HG03280 (cell line): ENCODE data around the gene MIGA1.

Experiments
- ATAC-seq: cut with Tn5 transposase; IDR thresholded peaks from one replicate; pipeline ENCODE4 v1.9.1; 2021; ENCODE audit warnings: mild to moderate bottlenecking, moderate library complexity; ENCODE audit not compliant: unreplicated experiment

Gene MIGA1

GRCh38 chr1:77846966-77847365 is 67.5 kb downstream of the MIGA1 start:
- no peak for ATAC-seq

- ATAC-seq = no peak
Measured at GRCh38 chr1:77847621-77848080, 68.2 kb downstream of the MIGA1 start.

- no peak for ATAC-seq
Measured at GRCh38 chr1:77850082-77850481, 70.6 kb downstream of the MIGA1 start.

- ATAC-seq = no peak
Measured at GRCh38 chr1:77857552-77857951, 78.1 kb downstream of the MIGA1 start.

GRCh38 chr1:77858725-77859124 is 79.3 kb downstream of the MIGA1 start:
- no peak for ATAC-seq

GRCh38 chr1:77859248-77859647 is 79.8 kb downstream of the MIGA1 start:
- ATAC-seq = no peak

- no peak for ATAC-seq
Measured at GRCh38 chr1:77866296-77866695, 86.8 kb downstream of the MIGA1 start.

- ATAC-seq = no peak
Measured at GRCh38 chr1:77872645-77873044, 93.2 kb downstream of the MIGA1 start.

GRCh38 chr1:77873461-77873860 is 94.0 kb downstream of the MIGA1 start:
- ATAC-seq = no peak

- ATAC-seq = no peak
Measured at GRCh38 chr1:77874804-77875445, 95.5 kb downstream of the MIGA1 start.

- ATAC-seq = no peak
Measured at GRCh38 chr1:77876884-77877283, 97.4 kb downstream of the MIGA1 start.

GRCh38 chr1:77881061-77881460 is 101.6 kb downstream of the MIGA1 start:
- no peak for ATAC-seq

- no peak for ATAC-seq
Measured at GRCh38 chr1:77882411-77882810, 103.0 kb downstream of the MIGA1 start.

GRCh38 chr1:77888081-77888780 is 108.8 kb downstream of the MIGA1 start, which contains the start of gene NEXN:
NEXN (plus strand) TSS chr1:77888624; CDS start chr1:77916107, 27,483 bp downstream.
- no peak for ATAC-seq

GRCh38 chr1:77888781-77889642 is 109.6 kb downstream of the MIGA1 start:
- no peak for ATAC-seq

GRCh38 chr1:77889671-77890070 is 110.2 kb downstream of the MIGA1 start:
- ATAC-seq = no peak

GRCh38 chr1:77891200-77891599 is 111.8 kb downstream of the MIGA1 start:
- no peak for ATAC-seq

GRCh38 chr1:77899647-77900320 is 120.3 kb downstream of the MIGA1 start:
- ATAC-seq = no peak

GRCh38 chr1:77900687-77901293 is 121.3 kb downstream of the MIGA1 start:
- ATAC-seq = no peak

- no peak for ATAC-seq
Measured at GRCh38 chr1:77905603-77906002, 126.2 kb downstream of the MIGA1 start.
